CD4-positive, CD25-positive, alpha-beta regulatory T cell (primary cell): ENCODE results near the gene ELF1. TPM values are rescaled to one million over a fixed set of nuclear protein-coding genes. Genes with fewer than 3 reads are reported as not detected.

Experiments used
- ATAC-seq, 2 donors: fragments of 150-1000 bp; cut with Tn5 transposase; one replicate each; pipeline ENCODE4 v1.10.0; 2021; ENCODE audit warnings: low read depth in 2 of 2, moderate number of reproducible peaks in 2 of 2, moderate library complexity in 1 of 2
- DNase-seq, 3 donors: peaks; one replicate each; pipeline versions ENCODE4 v3.0.0 to v3.0.0-alpha.2; 2012 to 2022; ENCODE audit warnings: mixed read lengths in 1 of 3
- H3K27ac ChIP-seq: one replicate; pipeline ENCODE4 v1.7.0; 2013; ENCODE audit warnings: mild to moderate bottlenecking, low read length; ENCODE audit not compliant: insufficient read depth, poor library complexity, severe bottlenecking
- H3K27me3 ChIP-seq: one replicate; pipeline ENCODE4 v1.7.0; 2013; ENCODE audit warnings: low read length; ENCODE audit not compliant: control insufficient read depth, insufficient read depth
- H3K36me3 ChIP-seq: one replicate; pipeline ENCODE4 v1.7.0; 2013; ENCODE audit warnings: mild to moderate bottlenecking, low read length, moderate library complexity; ENCODE audit not compliant: control insufficient read depth, insufficient read depth
- H3K4me1 ChIP-seq: 2 replicates; pipeline ENCODE4 v1.7.0; 2013; ENCODE audit warnings: mild to moderate bottlenecking, low read length; ENCODE audit not compliant: insufficient read depth, control insufficient read depth, poor library complexity, severe bottlenecking
- H3K4me3 ChIP-seq: one replicate; pipeline ENCODE4 v1.7.0; 2013; ENCODE audit warnings: low read depth, mild to moderate bottlenecking, low read length, moderate library complexity
- H3K9me3 ChIP-seq, 2 experiments: 1 replicate in 1 of 2; 2 replicates in 1 of 2; pipeline ENCODE4 v1.7.0; 2013; ENCODE audit warnings: low read length in 2 of 2, mild to moderate bottlenecking in 1 of 2, moderate library complexity in 1 of 2; ENCODE audit not compliant: control insufficient read depth in 2 of 2
- H3K27ac Mint-ChIP-seq, 3 donors: one replicate each; pipeline ENCODE4 v1.8.0; 2020 to 2022; ENCODE audit warnings: mild to moderate bottlenecking in 3 of 3, mixed read lengths in 3 of 3, moderate library complexity in 2 of 3
- H3K27me3 Mint-ChIP-seq: one replicate; pipeline ENCODE4 v1.8.0; 2022; ENCODE audit warnings: mild to moderate bottlenecking, mixed read lengths
- H3K36me3 Mint-ChIP-seq: one replicate; pipeline ENCODE4 v1.8.0; 2020; ENCODE audit warnings: mixed read lengths
- H3K4me1 Mint-ChIP-seq, 4 donors: one replicate each; pipeline ENCODE4 v1.8.0; 2020 to 2022; ENCODE audit warnings: mixed read lengths in 4 of 4, mild to moderate bottlenecking in 1 of 4
- H3K4me3 Mint-ChIP-seq, 4 donors: one replicate each; pipeline ENCODE4 v1.8.0; 2020 to 2022; ENCODE audit warnings: mild to moderate bottlenecking in 4 of 4, mixed read lengths in 4 of 4, moderate library complexity in 3 of 4
- H3K9me3 Mint-ChIP-seq, 7 donors: one replicate each; pipeline ENCODE4 v1.8.0; 2020 to 2022; ENCODE audit warnings: mixed read lengths in 7 of 7, mild to moderate bottlenecking in 3 of 7, moderate library complexity in 2 of 7
- polyA plus RNA-seq, 4 donors: library from polyadenylated mRNA; unstranded; fragments of 300-500 nt; fragmentation: Illumina TruSeq; gene quantifications; one replicate each; pipeline ENCODE4 v1.2.3, GENCODE V29; 2021
- total RNA-seq: library from RNA; stranded (reverse); gene quantifications from one replicate; pipeline ENCODE4 v1.2.3, GENCODE V29; 2022

Gene ELF1
- total and polyA plus RNA-seq, 5 donors from 2014 or later = 122 to 285 (median 155) TPM

- Histone ChIP-seq H3K4me1 (peaks cover 99% of the 10 kb centered on the region), H3K27ac (peak overlapping the region; percentile 80), H3K36me3 (peaks cover 6% of the 10 kb centered on the region), H3K9me3 (no peaks in the 10 kb centered on the region), H3K27me3 (no peaks in the 10 kb centered on the region), H3K4me3 (peak overlapping the region; percentile 72)
- Mint-ChIP-seq H3K36me3 (peaks cover 3% of the 10 kb centered on the region), H3K4me1 (peaks cover 40 to 82% (median 59%) of the 10 kb centered on the region in 4 donors), H3K4me3 (peak overlapping the region; percentile 64 to 87 (median 66)), H3K9me3 (no peaks in the 10 kb centered on the region), H3K27ac (peak overlapping the region; percentile 72 to 87 (median 80)), H3K27me3 (no peaks in the 10 kb centered on the region)
- ATAC-seq (peak; percentile 92 to 94), DNase-seq (peak in 2 of 3 donors; percentile 74 to 86)
Measured at GRCh38 chr13:41004875-41005693, 14.0 kb downstream of the ELF1 start.

DNA sequence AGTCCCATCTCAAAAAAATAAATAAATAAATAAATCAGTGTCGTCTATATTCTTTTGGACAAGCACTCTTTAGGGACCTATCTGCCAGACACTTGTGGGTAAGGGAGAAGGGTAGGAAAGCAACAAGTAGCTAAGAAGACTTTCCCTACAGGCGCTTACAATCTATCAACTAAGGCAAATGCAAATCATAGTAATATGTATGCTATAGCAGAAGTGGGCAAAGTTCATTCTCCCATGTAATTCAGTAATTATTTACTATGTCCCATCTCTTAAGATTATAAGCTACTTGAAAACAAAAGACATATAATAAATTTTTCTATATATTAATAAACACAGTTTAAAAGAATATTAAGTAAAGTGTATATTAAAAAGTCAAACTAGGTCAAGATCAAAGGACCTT lies 16.5 kb downstream of the ELF1 start:
- peak overlapping the region; percentile 72 for H3K4me3 ChIP-seq
- H3K27me3 ChIP-seq = no peaks in the 10 kb centered on the region
- Mint-ChIP-seq H3K9me3 (no peaks in the 10 kb centered on the region), H3K4me1 (peaks cover 48 to 86% (median 60%) of the 10 kb centered on the region in 4 donors), H3K36me3 (peaks cover 8% of the 10 kb centered on the region), H3K4me3 (peak overlapping the region in 1 of 4 donors; percentile 57), H3K27ac (no peak overlapping the region), H3K27me3 (no peaks in the 10 kb centered on the region)
- peaks cover 98% of the 10 kb centered on the region for H3K4me1 ChIP-seq
- peak overlapping the region; percentile 80 for H3K27ac ChIP-seq
- ATAC-seq (no peak), DNase-seq (no peak)
- no peaks in the 10 kb centered on the region for H3K9me3 ChIP-seq
- peaks cover 20% of the 10 kb centered on the region for H3K36me3 ChIP-seq

- Mint-ChIP-seq H3K4me3 (peak overlapping the region in 3 of 4 donors; percentile 57 to 68 (median 67)), H3K27me3 (no peaks in the 10 kb centered on the region), H3K27ac (peak overlapping the region; percentile 64 to 78 (median 66)), H3K36me3 (peaks cover 11% of the 10 kb centered on the region), H3K9me3 (no peaks in the 10 kb centered on the region), H3K4me1 (peaks cover 43 to 86% (median 57%) of the 10 kb centered on the region in 4 donors)
- ATAC-seq (no peak), DNase-seq (no peak)
- H3K27ac ChIP-seq = no peak overlapping the region
- no peaks in the 10 kb centered on the region for H3K9me3 ChIP-seq
- no peaks in the 10 kb centered on the region for H3K27me3 ChIP-seq
- peaks cover 97% of the 10 kb centered on the region for H3K4me1 ChIP-seq
- H3K36me3 ChIP-seq = peaks cover 21% of the 10 kb centered on the region
- peak overlapping the region; percentile 51 for H3K4me3 ChIP-seq
Measured at GRCh38 chr13:41001695-41002094, 17.4 kb downstream of the ELF1 start.

DNA sequence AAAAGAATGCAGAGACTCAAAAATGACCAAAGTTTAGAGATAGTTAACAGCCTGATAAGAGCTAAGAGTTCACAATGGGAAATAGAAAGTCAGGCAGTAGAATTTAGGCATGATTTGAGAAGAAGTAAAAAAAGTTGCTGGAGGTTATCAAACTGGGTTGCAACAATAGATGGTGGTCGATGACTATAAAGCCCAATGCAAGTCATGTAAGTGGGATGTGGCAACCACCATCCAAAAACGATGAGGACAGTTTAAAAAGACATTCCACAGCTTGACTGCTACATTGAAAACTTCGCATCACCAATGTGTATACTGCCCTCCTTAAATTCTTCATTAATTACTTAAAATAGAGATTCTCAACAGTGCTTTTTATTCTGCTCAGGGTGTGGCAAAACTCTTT lies 19.7 kb downstream of the ELF1 start:
- Mint-ChIP-seq H3K27me3 (no peaks in the 10 kb centered on the region), H3K4me1 (peaks cover 45 to 91% (median 61%) of the 10 kb centered on the region in 4 donors), H3K36me3 (peaks cover 16% of the 10 kb centered on the region), H3K9me3 (peaks cover 0 to 1% (median 0%) of the 10 kb centered on the region in 7 donors), H3K27ac (peak overlapping the region in 1 of 3 donors; percentile 0), H3K4me3 (peak overlapping the region; percentile 2 to 66 (median 46))
- Histone ChIP-seq H3K27me3 (no peaks in the 10 kb centered on the region), H3K27ac (no peak overlapping the region), H3K4me3 (peak overlapping the region; percentile 20), H3K36me3 (peaks cover 21% of the 10 kb centered on the region), H3K9me3 (no peaks in the 10 kb centered on the region), H3K4me1 (peaks cover 97% of the 10 kb centered on the region)
- ATAC-seq (no peak), DNase-seq (no peak)

- H3K9me3 Mint-ChIP-seq = peaks cover 0 to 1% (median 0%) of the 10 kb centered on the region in 7 donors
- peak overlapping the region; percentile 62 to 97 (median 77) for H3K27ac Mint-ChIP-seq
- Histone ChIP-seq H3K27ac (peak overlapping the region; percentile 68), H3K4me1 (peaks cover 89% of the 10 kb centered on the region), H3K36me3 (peaks cover 17% of the 10 kb centered on the region), H3K4me3 (peak overlapping the region; percentile 80), H3K27me3 (no peaks in the 10 kb centered on the region), H3K9me3 (no peaks in the 10 kb centered on the region)
- no peak for ATAC-seq
- no peaks in the 10 kb centered on the region for H3K27me3 Mint-ChIP-seq
- no peak for DNase-seq
- peaks cover 41 to 95% (median 72%) of the 10 kb centered on the region in 4 donors for H3K4me1 Mint-ChIP-seq
- H3K36me3 Mint-ChIP-seq = peaks cover 16% of the 10 kb centered on the region
- peak overlapping the region; percentile 46 to 77 (median 68) for H3K4me3 Mint-ChIP-seq
Measured at GRCh38 chr13:40996426-40997092, 22.6 kb downstream of the ELF1 start.

DNA sequence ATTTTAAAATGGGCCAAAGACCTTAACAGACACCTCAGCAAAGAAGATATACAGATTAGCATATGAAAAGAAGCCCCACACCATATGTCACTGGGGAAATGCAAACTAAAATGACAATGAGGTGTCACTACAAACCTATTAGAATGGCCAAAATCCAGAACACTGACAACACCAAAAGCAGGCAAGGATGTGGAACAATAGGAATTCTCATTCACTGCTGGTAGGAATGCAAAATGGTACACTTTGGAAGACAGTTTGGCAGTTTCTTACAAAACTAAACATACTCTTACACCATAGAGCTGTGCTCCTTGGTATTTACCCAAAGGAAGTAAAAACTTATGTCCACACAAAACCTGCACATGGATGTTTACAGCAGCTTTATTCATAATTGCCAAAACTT lies 23.1 kb downstream of the ELF1 start:
- H3K36me3 Mint-ChIP-seq = peaks cover 16% of the 10 kb centered on the region
- peak overlapping the region in 2 of 3 donors; percentile 77 to 95 for H3K27ac Mint-ChIP-seq
- H3K9me3 Mint-ChIP-seq = peaks cover 0 to 1% (median 0%) of the 10 kb centered on the region in 7 donors
- Histone ChIP-seq H3K27me3 (no peaks in the 10 kb centered on the region), H3K36me3 (peaks cover 15% of the 10 kb centered on the region), H3K27ac (peak overlapping the region; percentile 68), H3K9me3 (no peaks in the 10 kb centered on the region), H3K4me3 (peak overlapping the region; percentile 80), H3K4me1 (peaks cover 83% of the 10 kb centered on the region)
- no peaks in the 10 kb centered on the region for H3K27me3 Mint-ChIP-seq
- ATAC-seq = no peak
- DNase-seq = no peak
- peak overlapping the region; percentile 64 to 83 (median 76) for H3K4me3 Mint-ChIP-seq
- H3K4me1 Mint-ChIP-seq = peaks cover 38 to 91% (median 71%) of the 10 kb centered on the region in 4 donors

- H3K4me3 ChIP-seq = peak overlapping the region; percentile 80
Measured at GRCh38 chr13:40994581-40995230, 24.4 kb downstream of the ELF1 start.

More at GRCh38 chr13:40994581-40995230, 24.4 kb downstream of the ELF1 start:
- H3K9me3 Mint-ChIP-seq = peaks cover 0 to 1% (median 0%) of the 10 kb centered on the region in 7 donors
- no peak for DNase-seq
- ATAC-seq = peak in 1 of 2 donors; percentile 25
- H3K9me3 ChIP-seq = no peaks in the 10 kb centered on the region
- H3K4me3 Mint-ChIP-seq = peak overlapping the region; percentile 64 to 91 (median 76)
- H3K4me1 Mint-ChIP-seq = peaks cover 39 to 94% (median 71%) of the 10 kb centered on the region in 4 donors
- peaks cover 74% of the 10 kb centered on the region for H3K4me1 ChIP-seq
- H3K27me3 ChIP-seq = no peaks in the 10 kb centered on the region
- peaks cover 16% of the 10 kb centered on the region for H3K36me3 Mint-ChIP-seq
- H3K27ac ChIP-seq = peak overlapping the region; percentile 68
- H3K27me3 Mint-ChIP-seq = no peaks in the 10 kb centered on the region
- H3K27ac Mint-ChIP-seq = peak overlapping the region; percentile 77 to 95 (median 91)
- H3K36me3 ChIP-seq = peaks cover 15% of the 10 kb centered on the region
